ENCODE data around the gene MGAT2.
"Not testable (repeated sequence)": the region's sequence is repeated elsewhere in the genome, so short reads cannot be mapped to it uniquely, and the experiment has no call there.

MGAT2 gene

DNA sequence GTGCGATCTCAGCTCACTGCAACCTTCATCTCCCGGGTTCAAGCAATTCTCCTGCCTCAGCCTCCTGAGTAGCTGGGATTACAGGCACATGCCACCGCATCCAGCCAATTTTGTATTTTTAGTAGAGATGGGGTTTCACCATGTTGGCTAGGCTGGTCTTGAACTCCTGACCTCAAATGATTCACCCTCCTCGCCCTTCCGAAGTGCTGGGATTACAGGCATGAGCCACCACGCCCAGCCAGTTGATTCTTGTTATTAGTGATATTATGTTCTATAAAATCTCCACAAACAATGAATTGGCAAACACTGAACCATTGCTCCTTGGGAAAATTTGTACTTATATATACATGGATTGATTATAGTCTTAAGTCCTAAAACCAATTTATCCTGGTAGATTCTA lies 36.9 kb downstream of the MGAT2 start:
- not testable (repeated sequence) for DNase-seq (ENCODE audit: low spot score)

DNA sequence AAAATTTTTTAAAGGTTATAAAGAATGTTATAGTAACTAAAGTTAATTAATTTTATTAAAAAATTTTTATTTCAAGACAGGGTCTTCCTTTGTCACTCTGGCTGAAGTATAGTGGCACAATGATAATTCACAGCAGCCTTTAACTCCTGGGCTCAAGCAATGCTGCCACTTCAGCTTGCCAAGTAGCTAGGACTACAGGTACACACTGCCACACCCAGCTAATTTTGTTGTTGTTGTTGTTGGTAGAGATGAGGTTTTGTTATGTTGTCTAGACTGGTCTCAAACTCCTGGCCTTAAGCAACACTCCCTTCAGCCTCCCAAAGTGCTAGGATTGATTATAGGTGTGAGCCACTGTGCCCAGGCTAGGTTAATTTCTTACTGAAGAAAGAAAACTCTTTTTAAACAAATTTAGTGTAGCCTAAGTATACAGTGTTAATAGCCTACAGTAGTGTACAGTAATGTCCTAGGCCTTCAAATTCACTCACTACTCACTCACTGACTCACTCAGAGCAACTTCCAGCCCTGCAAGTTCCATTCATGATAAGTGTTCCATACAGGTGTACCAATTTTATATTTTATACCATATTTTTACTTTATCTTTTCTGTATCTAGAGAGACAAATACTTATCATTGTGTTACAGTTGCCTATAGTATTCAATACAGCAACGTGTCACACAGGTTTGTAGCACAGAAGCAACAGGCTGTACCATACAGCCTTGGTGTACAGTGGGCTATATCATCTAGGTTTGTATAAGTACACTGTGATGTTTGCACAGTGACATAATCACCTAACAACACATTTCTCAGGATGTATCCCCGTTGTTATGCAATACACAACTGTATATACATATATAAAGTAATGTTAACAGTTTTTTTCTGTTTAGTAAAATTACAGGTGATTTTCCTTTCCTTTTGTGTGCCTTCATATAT lies 39.2 kb downstream of the MGAT2 start:
- no peak for DNase-seq (ENCODE audit: low spot score)

DNA sequence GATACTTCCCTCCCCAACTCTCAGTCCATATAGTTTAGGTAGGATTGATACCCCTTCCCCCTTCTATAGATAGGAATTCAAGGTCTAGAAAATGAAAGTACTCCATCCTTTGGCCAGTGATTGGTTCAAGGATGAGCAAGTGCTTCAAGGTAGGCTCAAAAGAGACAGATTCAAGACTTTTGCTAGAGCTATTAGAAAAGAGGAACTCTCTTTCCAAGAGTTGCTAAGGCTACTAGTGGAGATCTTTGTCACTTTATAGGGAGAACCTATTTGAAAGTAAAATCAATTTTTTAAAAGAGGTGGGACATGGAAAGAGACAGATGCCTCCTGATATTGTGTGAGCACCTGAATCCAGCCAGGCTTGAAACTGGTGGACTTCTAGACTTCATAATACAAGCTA lies 49.9 kb downstream of the MGAT2 start:
- no peak for DNase-seq (ENCODE audit: low spot score)
